SKM-1 treated with dmso at 0.1 percent for 144 hours (cell line): ENCODE measurements around the gene SPATA31E1.
"Not testable (repeated sequence)": the region's sequence is repeated elsewhere in the genome, so short reads cannot be mapped to it uniquely, and the experiment has no call there.

Source experiments
- DNase-seq: peaks from one replicate; lab custom pipeline; 2025; ENCODE audit not compliant: unreplicated experiment; lab: John Stamatoyannopoulos, UW

SPATA31E1 gene

GRCh38 chr9:87884578-87885459, 2.1 kb downstream of the SPATA31E1 start:
- no peak for DNase-seq

- no peak for DNase-seq
Observed at GRCh38 chr9:87885484-87886189, 3.0 kb downstream of the SPATA31E1 start.

GRCh38 chr9:87886210-87886932, 3.7 kb downstream of the SPATA31E1 start:
- no peak for DNase-seq

- no peak for DNase-seq
Observed at GRCh38 chr9:87886933-87887505, 4.3 kb downstream of the SPATA31E1 start.

GRCh38 chr9:87887661-87888480, 5.2 kb downstream of the SPATA31E1 start:
- no peak for DNase-seq

GRCh38 chr9:87888501-87888900, 5.8 kb downstream of the SPATA31E1 start:
- no peak for DNase-seq

- DNase-seq, result no peak
Observed at GRCh38 chr9:87889065-87889881, 6.6 kb downstream of the SPATA31E1 start.

- no peak for DNase-seq
Observed at GRCh38 chr9:87889882-87890252, 7.2 kb downstream of the SPATA31E1 start.

- DNase-seq, result no peak
Observed at GRCh38 chr9:87890837-87891236, 8.2 kb downstream of the SPATA31E1 start.

GRCh38 chr9:87891754-87892153, 9.1 kb downstream of the SPATA31E1 start:
- no peak for DNase-seq

- no peak for DNase-seq
Observed at GRCh38 chr9:87892956-87893355, 10.3 kb downstream of the SPATA31E1 start.

GRCh38 chr9:87894998-87895625, 12.4 kb downstream of the SPATA31E1 start:
- DNase-seq, result no peak

- DNase-seq, result no peak
Observed at GRCh38 chr9:87896891-87897290, 14.2 kb downstream of the SPATA31E1 start.

GRCh38 chr9:87898151-87898550, 15.5 kb downstream of the SPATA31E1 start:
- no peak for DNase-seq

GRCh38 chr9:87902371-87902770, 19.7 kb downstream of the SPATA31E1 start:
- not testable (repeated sequence) for DNase-seq

- DNase-seq, result no peak
Observed at GRCh38 chr9:87909310-87910041, 26.8 kb downstream of the SPATA31E1 start.

GRCh38 chr9:87910821-87911220, 28.1 kb downstream of the SPATA31E1 start:
- no peak for DNase-seq

GRCh38 chr9:87917662-87918061, 35.0 kb downstream of the SPATA31E1 start, which contains the start of gene SPATA31C1:
SPATA31C1 (plus strand) TSS chr9:87917962.
- not testable (repeated sequence) for DNase-seq
